H1 (cell line): ENCODE results near the gene YPEL2. TPM values are rescaled to one million over a fixed set of nuclear protein-coding genes. Genes with fewer than 3 reads are reported as not detected.

Experiments used
- CTCF ChIA-PET: fragments of 300-600 bp; sonication (Branson Sonifier 250); formaldehyde crosslinking; loops from one replicate; lab custom pipeline; 2021; ENCODE audit not compliant: partially characterized antibody; lab: Charles Lee
- POLR2A ChIA-PET: fragments of 300-600 bp; sonication (Branson Sonifier 250); formaldehyde crosslinking; loops from one replicate; lab custom pipeline; 2021; ENCODE audit warnings: inconsistent platforms; ENCODE audit not compliant: partially characterized antibody; lab: Charles Lee
- DNase-seq, 2 experiments: peaks; one replicate each; pipeline versions ENCODE4 v3.0.0 to v3.0.0-alpha.2; 2010 to 2022; ENCODE audit warnings: low spot score in 2 of 2, low read depth in 1 of 2, mixed read lengths in 1 of 2
- FAIRE-seq: peaks from 2 replicates; lab custom pipeline; 2011; peaks lifted over from hg19 to GRCh38; lab: Jason Lieb, UNC
- H2AFZ ChIP-seq: 2 replicates; pipeline ENCODE4 v1.8.1; 2012; ENCODE audit warnings: low read length, inconsistent platforms
- H2AK5ac ChIP-seq: 2 replicates; pipeline ENCODE4 v1.6.1; 2013; ENCODE audit warnings: low read depth, low read length
- H2BK120ac ChIP-seq: replicated peaks from 2 replicates; pipeline ENCODE3; 2013; ENCODE audit warnings: low read depth, low read length, inconsistent platforms
- H2BK12ac ChIP-seq: 2 replicates; pipeline ENCODE4 v1.6.1; 2013; ENCODE audit warnings: low read depth, low read length
- H2BK15ac ChIP-seq: 2 replicates; pipeline ENCODE4 v1.6.1; 2013; ENCODE audit warnings: low read length
- H2BK20ac ChIP-seq: 2 replicates; pipeline ENCODE4 v1.6.1; 2013; ENCODE audit warnings: low read length
- H2BK5ac ChIP-seq: 2 replicates; pipeline ENCODE4 v1.6.1; 2013; ENCODE audit warnings: low read depth, low read length
- H3K14ac ChIP-seq: 2 replicates; pipeline ENCODE4 v1.6.1; 2013; ENCODE audit warnings: inconsistent platforms; ENCODE audit not compliant: insufficient read length
- H3K18ac ChIP-seq: 2 replicates; pipeline ENCODE4 v1.6.1; 2013; ENCODE audit warnings: low read length; ENCODE audit errors: extremely low read depth
- H3K23ac ChIP-seq: 2 replicates; pipeline ENCODE4 v1.6.1; 2013; ENCODE audit warnings: inconsistent platforms; ENCODE audit not compliant: insufficient read length
- H3K23me2 ChIP-seq: 2 replicates; pipeline ENCODE4 v1.6.1; 2013; ENCODE audit warnings: low read depth, low read length
- H3K27ac ChIP-seq: 2 replicates; pipeline ENCODE4 v1.6.1; 2011; ENCODE audit warnings: low read depth, low read length, inconsistent platforms
- H3K27me3 ChIP-seq, 4 experiments: replicated peaks in 1 of 4; 1 replicate in 1 of 4; 2 replicates in 3 of 4; pipeline versions ENCODE4 v1.6.1 to v1.8.1; 2011 to 2013; ENCODE audit warnings: low read length in 3 of 4, mild to moderate bottlenecking in 3 of 4, inconsistent platforms in 2 of 4, mixed read lengths in 2 of 4, moderate library complexity in 1 of 4; ENCODE audit not compliant: control insufficient read depth in 3 of 4, insufficient read depth in 3 of 4; ENCODE audit errors: extremely low read depth in 1 of 4
- H3K36me3 ChIP-seq, 4 experiments: 2 replicates each; pipeline versions ENCODE4 v1.6.1 to v1.8.1; 2011 to 2013; ENCODE audit warnings: mild to moderate bottlenecking in 4 of 4, low read length in 3 of 4, moderate library complexity in 2 of 4, control low read depth in 1 of 4, inconsistent platforms in 1 of 4; ENCODE audit not compliant: insufficient read depth in 4 of 4, control insufficient read depth in 2 of 4
- H3K4ac ChIP-seq: replicated peaks from 2 replicates; pipeline ENCODE3; 2013; ENCODE audit warnings: low read length, low read depth, mixed read lengths, inconsistent platforms; ENCODE audit not compliant: insufficient read length
- H3K4me1 ChIP-seq, 4 experiments: replicated peaks in 1 of 4; 1 replicate in 1 of 4; 2 replicates in 3 of 4; pipeline versions ENCODE4 v1.6.1 to v1.8.1; 2011 to 2013; ENCODE audit warnings: low read length in 3 of 4, inconsistent platforms in 2 of 4, mixed read lengths in 1 of 4; ENCODE audit not compliant: insufficient read depth in 4 of 4, control insufficient read depth in 3 of 4
- H3K4me2 ChIP-seq, 2 experiments: 2 replicates each; pipeline versions ENCODE4 v1.6.1 to v1.8.1; 2011 to 2013; ENCODE audit warnings: low read depth in 2 of 2, low read length in 2 of 2, control low read depth in 1 of 2, inconsistent platforms in 1 of 2, mild to moderate bottlenecking in 1 of 2; ENCODE audit not compliant: insufficient read depth in 1 of 2
- H3K4me3 ChIP-seq, 4 experiments: fragments of 200-600, 300-600 bp in 1 of 4; sonication (generic), shearing (Covaris generic), sonication (Bioruptor Twin) in 1 of 4; 2 replicates each; pipeline versions ENCODE4 v1.5.1 to v1.8.1; 2011 to 2016; ENCODE audit warnings: low read length in 4 of 4, low read depth in 3 of 4, control low read depth in 2 of 4, inconsistent platforms in 2 of 4, mild to moderate bottlenecking in 2 of 4, mixed read lengths in 1 of 4, moderate library complexity in 1 of 4; ENCODE audit not compliant: insufficient read depth in 2 of 4; ENCODE audit errors: extremely low read depth in 1 of 4
- H3K56ac ChIP-seq: replicated peaks from 2 replicates; pipeline ENCODE3; 2013; ENCODE audit warnings: low read depth, mild to moderate bottlenecking, mixed read lengths, low read length, inconsistent platforms; ENCODE audit not compliant: insufficient read length
- H3K79me1 ChIP-seq: 2 replicates; pipeline ENCODE4 v1.6.1; 2013; ENCODE audit warnings: low read depth, low read length, control low read depth
- H3K79me2 ChIP-seq, 2 experiments: 2 replicates each; pipeline versions ENCODE4 v1.6.1 to v1.8.1; 2012 to 2013; ENCODE audit warnings: low read length in 2 of 2, mild to moderate bottlenecking in 2 of 2, inconsistent platforms in 1 of 2; ENCODE audit not compliant: insufficient read depth in 2 of 2, control insufficient read depth in 1 of 2
- H3K9ac ChIP-seq, 4 experiments: replicated peaks in 1 of 4; 1 replicate in 1 of 4; 2 replicates in 3 of 4; pipeline versions ENCODE4 v1.6.1 to v1.8.1; 2011 to 2013; ENCODE audit warnings: low read depth in 3 of 4, low read length in 3 of 4, control low read depth in 2 of 4, mild to moderate bottlenecking in 2 of 4, moderate library complexity in 2 of 4, inconsistent platforms in 1 of 4; ENCODE audit errors: extremely low read depth in 1 of 4
- H3K9me3 ChIP-seq, 2 experiments: 2 replicates each; pipeline versions ENCODE4 v1.6.1 to v1.8.1; 2012 to 2013; ENCODE audit warnings: mild to moderate bottlenecking in 2 of 2, moderate library complexity in 2 of 2, control low read depth in 1 of 2, inconsistent platforms in 1 of 2, low read depth in 1 of 2, low read length in 1 of 2, mixed read lengths in 1 of 2; ENCODE audit not compliant: insufficient read depth in 2 of 2
- H4K20me1 ChIP-seq, 2 experiments: replicated peaks in 1 of 2; 2 replicates each; pipeline versions ENCODE3 to v1.8.1; 2011 to 2013; ENCODE audit warnings: inconsistent platforms in 2 of 2, low read length in 2 of 2, mild to moderate bottlenecking in 1 of 2; ENCODE audit not compliant: insufficient read depth in 2 of 2, control insufficient read depth in 1 of 2
- H4K5ac ChIP-seq: 2 replicates; pipeline ENCODE4 v1.6.1; 2013; ENCODE audit warnings: low read length, low read depth, mixed read lengths, inconsistent platforms; ENCODE audit not compliant: insufficient read length
- H4K8ac ChIP-seq: 2 replicates; pipeline ENCODE4 v1.8.0; 2013; ENCODE audit warnings: mild to moderate bottlenecking, moderate library complexity, low read length, inconsistent platforms; ENCODE audit not compliant: insufficient read depth; ENCODE audit errors: extremely low read depth
- H4K91ac ChIP-seq: replicated peaks from 2 replicates; pipeline ENCODE3; 2013; ENCODE audit warnings: low read length, mixed read lengths, inconsistent platforms; ENCODE audit not compliant: insufficient read length
- ASH2L ChIP-seq: fragments of 200-600, 300-600 bp; sonication (generic); IDR thresholded peaks from one replicate; pipeline ENCODE4 v1.7.1; 2017; ENCODE audit warnings: low read length
- RFX5 ChIP-seq: IDR thresholded peaks from 2 replicates; pipeline ENCODE4 v1.6.1; 2011; ENCODE audit warnings: low read depth, low read length, improper control_type of control experiment, borderline replicate concordance
- SRF ChIP-seq: IDR thresholded peaks from 2 replicates; pipeline ENCODE4 v1.6.1; 2011; ENCODE audit warnings: mild to moderate bottlenecking, low read depth, low read length, moderate library complexity
- YY1 ChIP-seq: IDR thresholded peaks from 2 replicates; pipeline ENCODE4 v1.6.1; 2011; ENCODE audit warnings: low read depth, mild to moderate bottlenecking, low read length
- WGBS, 2 experiments: shearing (Covaris generic) in 1 of 2; methylation state at CpG; one replicate each; pipeline versions ENCODE4 v1.1.6 to v1.1.7; 2013 to 2015; ENCODE audit warnings: low lambda C conversion rate in 2 of 2, mixed read lengths in 2 of 2, inconsistent platforms in 1 of 2, low coverage in 1 of 2, missing lambda C conversion rate in 1 of 2; ENCODE audit not compliant: insufficient replicate concordance in 2 of 2, insufficient coverage in 1 of 2, insufficient read length in 1 of 2; ENCODE audit errors: extremely low coverage in 1 of 2, missing lambda C conversion rate in 1 of 2; 5-methylcytosine and 5-hydroxymethylcytosine counted together
- polyA plus RNA-seq, 7 experiments: library from polyadenylated mRNA; depleted of rRNA in 3 of 7; stranded (reverse) in 5 of 7; unstranded in 2 of 7; fragments of >200 nt in 5 of 7; fragments of 200-250 nt in 2 of 7; gene quantifications; 1 replicate in 5 of 7; 2 replicates in 1 of 7; 4 replicates in 1 of 7; pipeline versions ENCODE4 v1.2.1 to v1.2.3, GENCODE V29; 2011 to 2013; ENCODE audit warnings: missing spikeins in 2 of 7, mixed read lengths in 2 of 7
- total RNA-seq: library from RNA; stranded (reverse); fragmentation: NEBNext Ultra II Directional; extraction: Animal tissue kit (Norgen Biotek cat#: 25700); gene quantifications from 2 replicates; pipeline ENCODE4 v1.2.1, GENCODE V29; 2021
- TF ChIP-seq, protein P1 (sequence below): IDR thresholded peaks from 2 replicates; pipeline ENCODE4 v1.6.1; 2011; ENCODE audit warnings: low read length, improper control_type of control experiment

Gene YPEL2
- total and polyA plus RNA-seq, 2 of the 8 experiments (the other 6 are each of a cell fraction or from before 2014, with no cell fraction given), result 1.6 to 3.5 TPM

DNA sequence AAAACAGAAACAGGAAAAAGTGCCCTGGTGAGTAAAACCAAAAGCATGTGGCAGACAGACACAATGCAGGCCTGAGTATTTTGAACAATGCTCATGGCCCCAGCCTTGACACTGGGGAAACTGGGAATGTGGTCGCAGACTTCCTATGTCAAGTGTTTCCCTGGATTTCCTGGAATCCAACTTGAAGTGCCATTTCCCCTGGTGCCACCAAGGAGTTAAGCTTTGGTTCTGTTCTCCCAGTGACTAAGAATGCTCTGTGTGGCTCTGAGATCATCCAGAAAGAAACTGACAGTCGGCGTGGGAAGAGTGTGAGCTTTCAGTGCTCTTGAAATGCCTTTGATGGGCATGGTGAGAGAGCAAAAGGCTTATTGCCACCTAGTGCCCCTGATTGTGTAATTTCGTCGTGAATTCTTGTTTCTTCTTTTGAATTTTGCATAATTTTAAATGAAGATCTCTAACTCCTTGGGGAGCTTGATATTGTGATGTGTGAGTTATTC lies 96.0 kb downstream of the YPEL2 start:
- H2BK5ac ChIP-seq, result no peak overlapping the region
- CTCF ChIA-PET, result interaction anchor here (0.8 to 1.9 kb wide), 7 partner anchors 10 to 179 kb away, joined by 3 to 7 read pairs (median 4); no protein-coding TSS in a partner anchor
- H3K23me2 ChIP-seq, result no peaks in the 10 kb centered on the region
- peaks cover 2 to 12% (median 6%) of the 10 kb centered on the region in 4 experiments; a peak in 5 of 7 replicates for H3K4me1 ChIP-seq
- H2BK15ac ChIP-seq, result no peak overlapping the region
- FAIRE-seq, result no peak
- no peaks in the 10 kb centered on the region for H4K20me1 ChIP-seq
- H3K79me2 ChIP-seq, result no peaks in the 10 kb centered on the region
- no peak overlapping the region for H2BK20ac ChIP-seq
- H2BK12ac ChIP-seq, result no peak overlapping the region
- no peak overlapping the region for H2AK5ac ChIP-seq
- POLR2A ChIA-PET, result interaction anchor here (0.7 kb wide), 1 partner anchor 1243 kb away, joined by 3 read pairs; no protein-coding TSS in a partner anchor
- H3K4ac ChIP-seq, result no peak overlapping the region
- no peaks in the 10 kb centered on the region for H3K36me3 ChIP-seq
- WGBS, 2 experiments, result 80% methylated on average over 5 of the region's 5 CpGs; no CpG with 5 or more reads in 1 of the 2 experiments
- H2AFZ ChIP-seq, result no peak overlapping the region
- H3K9ac ChIP-seq, result no peak overlapping the region
- TF ChIP-seq SRF (no peak), ASH2L (no peak), RFX5 (no peak), YY1 (no peak)
- TF ChIP-seq, protein P1, sequence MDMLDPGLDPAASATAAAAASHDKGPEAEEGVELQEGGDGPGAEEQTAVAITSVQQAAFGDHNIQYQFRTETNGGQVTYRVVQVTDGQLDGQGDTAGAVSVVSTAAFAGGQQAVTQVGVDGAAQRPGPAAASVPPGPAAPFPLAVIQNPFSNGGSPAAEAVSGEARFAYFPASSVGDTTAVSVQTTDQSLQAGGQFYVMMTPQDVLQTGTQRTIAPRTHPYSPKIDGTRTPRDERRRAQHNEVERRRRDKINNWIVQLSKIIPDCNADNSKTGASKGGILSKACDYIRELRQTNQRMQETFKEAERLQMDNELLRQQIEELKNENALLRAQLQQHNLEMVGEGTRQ, result no peak
- TF ChIP-seq, all 59 proteins: peak for 0
- no peak overlapping the region for H3K18ac ChIP-seq
- no peak overlapping the region for H4K5ac ChIP-seq
- H4K91ac ChIP-seq, result no peak overlapping the region
- H3K27ac ChIP-seq, result no peak overlapping the region
- no peak overlapping the region for H3K14ac ChIP-seq
- no peak overlapping the region for H3K4me3 ChIP-seq
- DNase-seq, result no peak
- H2BK120ac ChIP-seq, result no peak overlapping the region
- no peaks in the 10 kb centered on the region for H3K9me3 ChIP-seq
- H3K23ac ChIP-seq, result no peak overlapping the region
- H3K56ac ChIP-seq, result no peak overlapping the region
- no peaks in the 10 kb centered on the region for H3K27me3 ChIP-seq
- H3K79me1 ChIP-seq, result no peaks in the 10 kb centered on the region
- H4K8ac ChIP-seq, result no peak overlapping the region
- no peak overlapping the region for H3K4me2 ChIP-seq
